HG02938 (cell line): ENCODE measurements around the gene SLU7.

Experiments used
- ATAC-seq: cut with Tn5 transposase; IDR thresholded peaks from one replicate; pipeline ENCODE4 v1.9.1; 2021; ENCODE audit warnings: mild to moderate bottlenecking, moderate library complexity; ENCODE audit not compliant: unreplicated experiment

The SLU7 gene

GRCh38 chr5:160367885-160368284 is 51.0 kb downstream of the SLU7 start:
- ATAC-seq, result no peak

- ATAC-seq, result no peak
Observed at GRCh38 chr5:160367261-160367660, 51.6 kb downstream of the SLU7 start.

GRCh38 chr5:160366230-160366629 is 52.7 kb downstream of the SLU7 start:
- no peak for ATAC-seq

- no peak for ATAC-seq
Observed at GRCh38 chr5:160363660-160364395, 55.1 kb downstream of the SLU7 start.

- no peak for ATAC-seq
Observed at GRCh38 chr5:160363211-160363610, 55.7 kb downstream of the SLU7 start.

GRCh38 chr5:160361624-160362228 is 57.2 kb downstream of the SLU7 start:
- no peak for ATAC-seq

GRCh38 chr5:160360310-160360709 is 58.6 kb downstream of the SLU7 start:
- no peak for ATAC-seq

- ATAC-seq, result no peak
Observed at GRCh38 chr5:160359816-160360215, 59.1 kb downstream of the SLU7 start.

GRCh38 chr5:160359242-160359641 is 59.6 kb downstream of the SLU7 start:
- ATAC-seq, result no peak

- no peak for ATAC-seq
Observed at GRCh38 chr5:160357861-160358411, 60.9 kb downstream of the SLU7 start.

- no peak for ATAC-seq
Observed at GRCh38 chr5:160357394-160357793, 61.5 kb downstream of the SLU7 start.

- no peak for ATAC-seq
Observed at GRCh38 chr5:160356550-160357347, 62.1 kb downstream of the SLU7 start.

- no peak for ATAC-seq
Observed at GRCh38 chr5:160354666-160355065, 64.2 kb downstream of the SLU7 start.

GRCh38 chr5:160353379-160353778 is 65.5 kb downstream of the SLU7 start:
- no peak for ATAC-seq

- ATAC-seq, result no peak
Observed at GRCh38 chr5:160352308-160352707, 66.6 kb downstream of the SLU7 start.
